Esophagus muscularis mucosa (tissue), 4 donors: ENCODE data around the gene SLC38A8. TPM values are rescaled to one million over a fixed set of nuclear protein-coding genes. Genes with fewer than 3 reads are reported as not detected.

Experiments
- DNase-seq: peaks from one replicate; pipeline ENCODE4 v3.0.0-alpha.2; 2017; ENCODE audit errors: extremely low spot score
- H3K27ac ChIP-seq, 4 donors: fragments of 200-600 bp; sonication (generic); replicated peaks in 1 of 4; 1 replicate in 3 of 4; 2 replicates in 1 of 4; pipeline ENCODE4 v1.5.1; 2016 to 2019; ENCODE audit warnings: mild to moderate bottlenecking in 1 of 4
- H3K27me3 ChIP-seq, 4 donors: fragments of 200-600 bp; sonication (generic); one replicate each; pipeline versions ENCODE4 v1.5.1 to v1.6.0; 2016 to 2019
- H3K36me3 ChIP-seq, 4 donors: fragments of 200-600 bp; sonication (generic); one replicate each; pipeline ENCODE4 v1.5.1; 2016 to 2019
- H3K4me1 ChIP-seq, 4 donors: fragments of 200-600 bp; sonication (generic); one replicate each; pipeline ENCODE4 v1.5.1; 2016 to 2019
- H3K4me3 ChIP-seq, 4 donors: fragments of 200-600 bp; sonication (generic); 1 replicate in 2 of 4; 2 replicates in 2 of 4; pipeline ENCODE4 v1.5.1; 2016 to 2019; ENCODE audit warnings: mild to moderate bottlenecking in 4 of 4, moderate library complexity in 1 of 4
- H3K9me3 ChIP-seq, 4 donors: fragments of 200-600 bp; sonication (generic); 1 replicate in 3 of 4; 2 replicates in 1 of 4; pipeline ENCODE4 v1.5.1; 2016 to 2019
- CTCF ChIP-seq, 3 experiments: fragments of 200-600 bp in 2 of 3; fragments of 450-650 bp in 1 of 3; sonication (generic) in 2 of 3; IDR thresholded peaks; one replicate each; pipeline ENCODE4 v1.5.1; 2017 to 2019; ENCODE audit warnings: antibody characterized with exemption in 3 of 3, mild to moderate bottlenecking in 2 of 3, moderate library complexity in 1 of 3
- EP300 ChIP-seq: sonication (generic); formaldehyde crosslinking; IDR thresholded peaks from one replicate; pipeline ENCODE4 v1.6.1; 2017; ENCODE audit warnings: antibody characterized with exemption
- POLR2A ChIP-seq: fragments of 450-650 bp; IDR thresholded peaks from one replicate; pipeline ENCODE4 v1.6.1; 2017; ENCODE audit warnings: antibody characterized with exemption, moderate library complexity, mild to moderate bottlenecking, low read depth
- POLR2AphosphoS5 ChIP-seq, 2 donors: sonication (generic); formaldehyde crosslinking; IDR thresholded peaks; one replicate each; pipeline ENCODE4 v1.6.1; 2017; ENCODE audit warnings: antibody characterized with exemption in 2 of 2
- WGBS: methylation state at CpG from one replicate; pipeline ENCODE4 v1.1.5; 2018; 5-methylcytosine and 5-hydroxymethylcytosine counted together
- intact Hi-C: fragments of 100-400 bp; cut with DNase I; formaldehyde crosslinking; loops from one replicate; pipeline ENCODE4 v1.15.1; 2023
- total RNA-seq, 4 donors: library from RNA; depleted of rRNA; stranded (reverse); fragments of >200 nt; gene quantifications; one replicate each; pipeline versions ENCODE4 v1.1.0 to v1.2.1, GENCODE V29; 2016

Gene SLC38A8
- total RNA-seq, 4 donors from 2014 or later: not detected

- Histone ChIP-seq H3K4me1 (peaks cover 0 to 3% (median 0%) of the 10 kb centered on the region in 4 donors), H3K9me3 (no peaks in the 10 kb centered on the region), H3K27me3 (no peaks in the 10 kb centered on the region), H3K36me3 (peaks cover 8 to 57% (median 47%) of the 10 kb centered on the region in 4 donors), H3K4me3 (no peak overlapping the region), H3K27ac (no peak overlapping the region)
- no peak for TF ChIP-seq CTCF (IDR thresholded peaks at IDR 0.05)
- TF ChIP-seq EP300: no peak
- TF ChIP-seq POLR2AphosphoS5 (IDR thresholded peaks at IDR 0.05): no peak
- TF ChIP-seq POLR2A: no peak
- WGBS: 91% methylated on average over 13 of the region's 13 CpGs
- intact Hi-C loops: no loop called here
- DNase-seq: no peak
Observed at GRCh38 chr16:84048871-84049270, 6.3 kb upstream of the SLC38A8 start.

DNA sequence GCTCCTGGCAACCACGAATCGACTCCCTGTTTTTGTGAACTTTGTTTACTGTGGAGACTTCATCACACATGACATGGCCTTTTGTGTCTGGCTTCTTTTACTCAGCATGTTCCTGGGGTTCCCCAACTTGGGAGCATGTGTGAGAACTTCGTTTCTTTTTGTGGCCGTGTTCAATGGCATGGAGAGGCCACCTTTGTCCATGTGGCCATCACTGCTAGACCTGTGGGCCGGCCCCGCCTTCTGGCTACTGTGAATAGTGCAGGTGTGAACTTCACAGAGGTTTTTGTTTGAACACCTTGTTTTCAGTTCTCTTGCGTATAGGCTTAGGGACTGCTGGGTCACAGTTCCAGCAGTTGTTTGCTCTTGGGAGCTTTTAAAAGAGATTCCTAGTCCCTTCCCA is 5.7 kb upstream of the SLC38A8 start:
- Histone ChIP-seq H3K27me3 (peaks cover 0 to 6% (median 0%) of the 10 kb centered on the region in 4 donors), H3K27ac (no peak overlapping the region), H3K4me1 (peaks cover 0 to 3% (median 1%) of the 10 kb centered on the region in 4 donors), H3K9me3 (no peaks in the 10 kb centered on the region), H3K4me3 (no peak overlapping the region), H3K36me3 (peaks cover 2 to 51% (median 41%) of the 10 kb centered on the region in 4 donors)
- intact Hi-C loops: no loop called here
- no peak for DNase-seq
- TF ChIP-seq POLR2AphosphoS5 (IDR thresholded peaks at IDR 0.05) (no peak), EP300 (no peak), POLR2A (no peak), CTCF (IDR thresholded peaks at IDR 0.05) (no peak)
- WGBS: 80% methylated on average over 7 of the region's 7 CpGs

GRCh38 chr16:84047626-84048025 is 5.0 kb upstream of the SLC38A8 start:
- Histone ChIP-seq H3K9me3 (no peaks in the 10 kb centered on the region), H3K27me3 (peaks cover 0 to 12% (median 0%) of the 10 kb centered on the region in 4 donors), H3K4me3 (no peak overlapping the region), H3K4me1 (peaks cover 0 to 4% (median 1%) of the 10 kb centered on the region in 4 donors), H3K27ac (no peak overlapping the region), H3K36me3 (peaks cover 0 to 44% (median 34%) of the 10 kb centered on the region in 4 donors)
- TF ChIP-seq POLR2AphosphoS5 (IDR thresholded peaks at IDR 0.05): no peak
- no peak for TF ChIP-seq CTCF (IDR thresholded peaks at IDR 0.05)
- TF ChIP-seq POLR2A: no peak
- TF ChIP-seq EP300: no peak
- DNase-seq: no peak
- intact Hi-C loops: no loop called here
- WGBS: 83% methylated on average over 4 of the region's 6 CpGs

GRCh38 chr16:84047206-84047605 is 4.6 kb upstream of the SLC38A8 start:
- no peak overlapping the region for H3K4me3 ChIP-seq
- peaks cover 0 to 4% (median 1%) of the 10 kb centered on the region in 4 donors for H3K4me1 ChIP-seq
- H3K27ac ChIP-seq: no peak overlapping the region
- TF ChIP-seq EP300: no peak
- no peak for TF ChIP-seq POLR2AphosphoS5 (IDR thresholded peaks at IDR 0.05)
- no peak for TF ChIP-seq POLR2A
- TF ChIP-seq CTCF (IDR thresholded peaks at IDR 0.05): no peak
- no peak for DNase-seq
- H3K36me3 ChIP-seq: peaks cover 0 to 40% (median 31%) of the 10 kb centered on the region in 4 donors
- intact Hi-C loops: no loop called here
- H3K9me3 ChIP-seq: no peaks in the 10 kb centered on the region
- WGBS: 93% methylated on average over 6 of the region's 6 CpGs
- H3K27me3 ChIP-seq: peaks cover 0 to 16% (median 0%) of the 10 kb centered on the region in 4 donors
